ENCODE data around the gene PCBD1. TPM values are rescaled to one million over a fixed set of nuclear protein-coding genes. Genes with fewer than 3 reads are reported as not detected.

PCBD1 gene
- total RNA-seq, 1 donor from 2014 or later: 6.2 TPM

Other genes starting within 250 kb of the PCBD1 start
- gene ADAMTS14, start 216.1 kb downstream of the PCBD1 start, total RNA-seq: 0.16 TPM
- not detected for gene TBATA, start 103.2 kb downstream of the PCBD1 start, total RNA-seq
- gene SGPL1, start 72.6 kb downstream of the PCBD1 start, total RNA-seq: 42.6 TPM

Measured in occipital lobe (tissue), 1 donor.